ENCODE results near the gene LENG9.

GRCh38 chr19:54448774-54449700 lies 14.5 kb downstream of the LENG9 start, which contains the start of gene LENG8:
- peak; percentile 77 for TF ChIP-seq POLR2A (IDR thresholded peaks at IDR 0.05)
- TF ChIP-seq, protein P1, sequence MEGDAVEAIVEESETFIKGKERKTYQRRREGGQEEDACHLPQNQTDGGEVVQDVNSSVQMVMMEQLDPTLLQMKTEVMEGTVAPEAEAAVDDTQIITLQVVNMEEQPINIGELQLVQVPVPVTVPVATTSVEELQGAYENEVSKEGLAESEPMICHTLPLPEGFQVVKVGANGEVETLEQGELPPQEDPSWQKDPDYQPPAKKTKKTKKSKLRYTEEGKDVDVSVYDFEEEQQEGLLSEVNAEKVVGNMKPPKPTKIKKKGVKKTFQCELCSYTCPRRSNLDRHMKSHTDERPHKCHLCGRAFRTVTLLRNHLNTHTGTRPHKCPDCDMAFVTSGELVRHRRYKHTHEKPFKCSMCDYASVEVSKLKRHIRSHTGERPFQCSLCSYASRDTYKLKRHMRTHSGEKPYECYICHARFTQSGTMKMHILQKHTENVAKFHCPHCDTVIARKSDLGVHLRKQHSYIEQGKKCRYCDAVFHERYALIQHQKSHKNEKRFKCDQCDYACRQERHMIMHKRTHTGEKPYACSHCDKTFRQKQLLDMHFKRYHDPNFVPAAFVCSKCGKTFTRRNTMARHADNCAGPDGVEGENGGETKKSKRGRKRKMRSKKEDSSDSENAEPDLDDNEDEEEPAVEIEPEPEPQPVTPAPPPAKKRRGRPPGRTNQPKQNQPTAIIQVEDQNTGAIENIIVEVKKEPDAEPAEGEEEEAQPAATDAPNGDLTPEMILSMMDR (IDR thresholded peaks at IDR 0.05): peak in 2 of 3 experiments; percentile 6 to 10

All from testis (tissue), 2 donors.